HCT116 (cell line): Measurements from ENCODE around the gene TNRC6B.

ENCODE experiments used
- CEBPB ChIP-seq: IDR thresholded peaks from 2 replicates; pipeline ENCODE4 v1.6.1; 2012; ENCODE audit warnings: low read depth
- CTCF ChIP-seq, 3 experiments: fragments of 200-600 bp in 1 of 3; sonication (generic) in 1 of 3; IDR thresholded peaks in 2 of 3; conservative IDR thresholded peaks in 1 of 3; 2 replicates each; pipeline ENCODE4 v1.5.1; 2012 to 2017; ENCODE audit warnings: low read depth in 2 of 3, low read length in 2 of 3, antibody characterized with exemption in 1 of 3, borderline replicate concordance in 1 of 3, control low read depth in 1 of 3, mild to moderate bottlenecking in 1 of 3, mixed read lengths in 1 of 3, mixed run types in 1 of 3, moderate library complexity in 1 of 3; ENCODE audit not compliant: insufficient read depth in 1 of 3
- EGR1 ChIP-seq: IDR thresholded peaks from 2 replicates; pipeline ENCODE4 v1.6.1; 2012; ENCODE audit warnings: low read depth
- ELF1 ChIP-seq: IDR thresholded peaks from 2 replicates; pipeline ENCODE4 v1.6.1; 2012; ENCODE audit warnings: low read depth, borderline replicate concordance
- MAX ChIP-seq: IDR thresholded peaks from 2 replicates; pipeline ENCODE4 v1.6.1; 2012
- POLR2A ChIP-seq: IDR thresholded peaks from 2 replicates; pipeline ENCODE4 v1.7.0; 2011; ENCODE audit warnings: borderline replicate concordance; ENCODE audit not compliant: insufficient read depth, insufficient read length; ENCODE audit errors: extremely low read depth
- POLR2AphosphoS5 ChIP-seq: IDR thresholded peaks from 2 replicates; pipeline ENCODE4 v1.6.1; 2011; ENCODE audit warnings: mild to moderate bottlenecking, low read depth, low read length, moderate library complexity
- RAD21 ChIP-seq: IDR thresholded peaks from 2 replicates; pipeline ENCODE4 v1.6.1; 2012; ENCODE audit warnings: low read depth, mild to moderate bottlenecking
- REST ChIP-seq: IDR thresholded peaks from 2 replicates; pipeline ENCODE4 v1.6.1; 2012; ENCODE audit warnings: low read depth
- SIN3A ChIP-seq: IDR thresholded peaks from 2 replicates; pipeline ENCODE4 v1.6.1; 2012; ENCODE audit warnings: low read depth
- TCF7L2 ChIP-seq: IDR thresholded peaks from 2 replicates; pipeline ENCODE4 v1.7.0; 2011; ENCODE audit warnings: borderline replicate concordance, inconsistent platforms; ENCODE audit not compliant: insufficient read depth, insufficient read length; ENCODE audit errors: extremely low read depth
- YY1 ChIP-seq: IDR thresholded peaks from 2 replicates; pipeline ENCODE4 v1.6.1; 2011; ENCODE audit warnings: low read length, low read depth, moderate library complexity, mild to moderate bottlenecking; ENCODE audit not compliant: insufficient replicate concordance; ENCODE audit errors: extremely low read depth
- ZFX ChIP-seq: fragments of 450-650 bp; IDR thresholded peaks from 2 replicates; pipeline ENCODE4 v1.6.1; 2017

- TF ChIP-seq CTCF (IDR thresholded peaks at IDR 0.05 in 2 of 3, conservative IDR thresholded peaks at IDR 0.05 in 1 of 3; ENCODE audit: borderline replicate concordance in 1 of 3, insufficient read depth in 1 of 3, low read depth in 2 of 3, low read length in 2 of 3) (no peak), POLR2A (no peak), YY1 (no peak), ZFX (no peak), CEBPB (no peak), POLR2AphosphoS5 (no peak), REST (no peak), EGR1 (no peak), TCF7L2 (no peak), RAD21 (no peak), SIN3A (no peak), MAX (no peak), ELF1 (no peak)
Measured at GRCh38 chr22:40153192-40153591, 24.5 kb upstream of the TNRC6B start.
